HG02571 (cell line): Measurements from ENCODE around the gene QDPR.
"Not testable (repeated sequence)": the region's sequence is repeated elsewhere in the genome, so short reads cannot be mapped to it uniquely, and the experiment has no call there.

Source experiments
- ATAC-seq: cut with Tn5 transposase; IDR thresholded peaks from one replicate; pipeline ENCODE4 v1.9.1; 2021; ENCODE audit warnings: mild to moderate bottlenecking, moderate library complexity; ENCODE audit not compliant: unreplicated experiment

Gene QDPR

DNA sequence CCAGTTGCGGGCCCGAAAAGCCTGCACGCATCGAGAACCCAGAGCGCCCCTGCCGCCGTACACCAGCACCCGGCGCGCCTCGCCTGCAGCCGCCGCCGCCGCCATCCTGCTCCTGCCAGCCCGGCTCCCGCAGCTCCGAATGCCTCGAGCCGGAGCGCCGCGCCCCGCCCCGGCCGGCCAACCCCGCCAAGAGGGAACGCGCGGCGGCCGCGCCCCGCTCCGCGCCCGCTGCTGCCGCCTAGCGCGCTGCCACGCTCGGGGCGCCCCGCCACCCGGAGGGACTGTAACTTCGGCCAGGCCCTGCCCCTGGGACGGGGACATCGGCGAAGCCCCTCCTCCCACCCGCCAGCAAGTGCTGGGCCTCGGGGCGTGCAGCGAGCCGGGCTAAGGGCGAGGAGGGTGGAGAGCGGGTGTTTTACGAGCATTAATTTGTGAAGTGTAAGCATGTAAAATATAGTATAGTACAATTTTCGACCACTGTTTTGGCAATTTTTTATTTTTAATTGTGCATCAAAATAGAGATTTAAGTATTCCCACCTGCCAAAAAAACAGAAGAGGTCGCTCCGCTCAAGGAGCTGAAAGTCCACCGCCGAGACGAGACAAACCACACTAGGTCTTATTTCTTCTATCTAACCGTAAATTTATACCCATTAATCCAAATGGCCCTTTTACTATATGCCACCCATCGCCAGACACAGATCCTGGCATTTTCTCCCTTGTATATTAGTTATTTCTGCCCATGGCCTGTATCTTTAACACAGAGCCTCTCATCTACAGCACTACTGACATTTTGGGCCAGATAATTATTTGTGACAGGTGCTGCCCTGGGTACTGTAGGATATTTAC is at the start of gene QDPR:
Gene QDPR, minus strand, starts transcription at position 141 of the 846 bp plus-strand sequence. Its CDS starts 36 bp downstream, at position 105.
- ATAC-seq: peak; percentile 96

DNA sequence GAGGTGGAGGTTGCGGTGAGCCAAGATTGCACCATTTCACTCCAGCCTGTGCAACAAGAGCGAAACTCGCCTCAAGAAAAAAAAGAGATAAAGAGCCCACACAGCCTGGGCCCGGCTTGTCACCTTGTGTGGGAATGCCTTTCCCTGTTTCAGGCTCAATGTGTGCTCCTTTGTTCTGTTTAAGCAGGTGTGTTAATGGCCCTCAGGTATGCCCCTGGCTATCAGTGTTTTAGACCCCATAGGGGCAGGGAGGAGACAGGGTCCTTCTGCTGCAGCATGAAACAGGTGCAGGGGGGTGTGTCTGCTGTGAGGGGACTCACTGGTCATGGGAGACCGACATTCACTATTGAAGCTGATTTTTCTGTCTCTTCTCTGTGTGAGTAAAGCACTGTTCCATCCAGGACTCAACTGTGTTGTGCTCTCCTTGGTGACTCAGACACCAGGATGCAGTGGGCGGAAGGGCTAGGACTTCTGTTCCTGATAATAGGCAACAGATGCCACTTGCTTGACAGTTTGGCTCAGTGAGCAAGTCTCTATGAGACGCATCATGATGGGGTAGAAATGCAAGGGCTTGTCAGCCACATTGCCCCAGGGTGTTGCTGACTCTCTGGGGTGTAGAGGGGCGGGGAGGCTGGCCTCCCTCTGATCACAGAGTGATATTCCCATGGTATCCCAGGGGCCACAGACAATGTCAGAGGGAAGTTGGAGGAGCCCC is 49.5 kb upstream of the QDPR start:
- no peak for ATAC-seq

DNA sequence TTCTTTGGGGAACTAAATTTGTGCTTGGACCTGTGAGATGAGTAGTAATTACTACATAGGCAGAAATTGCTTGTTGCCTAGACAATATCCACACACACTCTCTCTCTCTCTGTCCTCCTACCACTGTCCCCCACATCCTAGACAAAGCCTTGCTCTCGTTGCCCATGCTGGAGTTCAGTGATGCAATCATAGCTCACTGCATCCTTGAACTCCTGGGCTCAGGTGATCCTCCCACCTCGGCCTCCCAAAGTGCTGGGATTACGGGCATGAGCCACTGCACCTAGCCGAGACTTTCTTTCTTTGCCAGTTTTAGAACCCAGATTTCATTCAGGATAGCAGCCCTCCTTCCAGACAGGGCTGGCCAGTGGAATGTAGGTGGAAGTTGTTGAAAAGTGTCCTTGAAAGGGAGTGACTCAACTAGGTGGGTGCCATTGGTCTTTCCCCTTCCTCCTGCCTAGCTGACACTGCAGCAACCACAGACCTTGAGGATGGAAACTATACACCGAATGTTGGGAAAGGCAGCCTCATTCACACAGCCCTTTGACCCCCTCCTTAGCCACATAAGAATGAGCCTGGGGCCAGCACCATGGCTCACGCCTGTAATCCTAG is 48.3 kb upstream of the QDPR start:
- ATAC-seq: no peak

GRCh38 chr4:17559709-17560048 is 47.8 kb upstream of the QDPR start:
- no peak for ATAC-seq

GRCh38 chr4:17558941-17559708 is 47.2 kb upstream of the QDPR start:
- ATAC-seq: no peak

GRCh38 chr4:17557880-17558279 is 46.0 kb upstream of the QDPR start:
- no peak for ATAC-seq

DNA sequence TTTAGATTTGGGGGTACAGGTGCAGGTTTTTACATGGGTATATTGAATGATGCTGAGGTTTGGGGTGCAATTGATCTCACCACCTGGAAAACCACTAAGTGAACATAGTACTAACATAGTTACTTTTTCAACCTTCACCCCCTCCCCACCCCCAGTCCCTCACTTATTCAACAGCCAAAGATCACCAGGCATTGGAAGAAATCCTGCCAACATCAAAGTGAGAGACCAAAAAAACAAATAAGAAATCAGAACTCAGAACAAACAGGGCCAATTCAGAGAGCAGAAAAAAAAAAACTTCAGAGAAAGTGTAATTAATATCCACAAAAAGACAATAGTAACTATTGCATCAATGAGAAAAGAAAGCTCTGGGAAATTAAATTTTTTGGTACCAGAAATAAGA is 44.6 kb upstream of the QDPR start:
- no peak for ATAC-seq

GRCh38 chr4:17554568-17554967 is 42.7 kb upstream of the QDPR start:
- no peak for ATAC-seq

DNA sequence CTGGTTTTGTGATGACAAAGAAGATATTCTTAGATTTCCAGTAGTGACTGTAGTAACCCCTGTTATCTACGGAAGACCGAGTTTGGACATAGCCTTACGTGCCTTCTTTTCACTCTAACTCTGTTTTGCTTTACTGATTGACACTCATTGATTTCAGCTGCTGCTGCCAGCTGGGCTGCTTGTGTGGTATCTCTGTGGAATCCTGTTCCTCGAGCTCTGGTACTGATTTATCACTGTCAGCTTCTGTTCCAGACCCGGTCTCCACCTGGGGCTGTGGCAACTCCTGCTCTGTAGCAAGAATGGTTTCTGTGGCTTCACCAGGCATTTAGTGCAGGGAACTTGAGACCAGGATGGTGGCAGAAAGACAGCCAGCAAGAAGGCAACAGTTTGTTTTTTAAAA is 40.5 kb upstream of the QDPR start:
- ATAC-seq: no peak

DNA sequence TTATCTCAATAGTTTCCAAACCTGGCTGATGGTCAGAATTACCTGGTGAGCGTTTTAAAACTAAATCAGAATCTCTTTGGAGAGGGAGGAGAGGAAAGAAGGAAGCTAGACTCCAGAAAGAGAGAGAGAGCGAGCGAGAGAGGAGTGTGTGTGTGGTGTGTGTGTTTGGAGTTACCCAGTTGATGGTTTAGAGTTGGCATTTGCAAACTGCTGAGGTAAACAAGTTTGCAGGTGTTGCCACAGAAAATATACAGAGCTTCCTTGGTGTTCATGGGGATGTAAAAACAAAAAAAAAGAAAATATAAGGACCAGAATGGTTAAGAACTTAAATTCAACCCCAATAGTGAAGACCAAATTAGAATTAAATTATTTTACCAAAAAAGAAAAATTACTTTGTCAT is 38.7 kb upstream of the QDPR start:
- no peak for ATAC-seq

GRCh38 chr4:17546678-17547077 is 34.8 kb upstream of the QDPR start:
- ATAC-seq: no peak

GRCh38 chr4:17546222-17546621 is 34.3 kb upstream of the QDPR start:
- no peak for ATAC-seq

DNA sequence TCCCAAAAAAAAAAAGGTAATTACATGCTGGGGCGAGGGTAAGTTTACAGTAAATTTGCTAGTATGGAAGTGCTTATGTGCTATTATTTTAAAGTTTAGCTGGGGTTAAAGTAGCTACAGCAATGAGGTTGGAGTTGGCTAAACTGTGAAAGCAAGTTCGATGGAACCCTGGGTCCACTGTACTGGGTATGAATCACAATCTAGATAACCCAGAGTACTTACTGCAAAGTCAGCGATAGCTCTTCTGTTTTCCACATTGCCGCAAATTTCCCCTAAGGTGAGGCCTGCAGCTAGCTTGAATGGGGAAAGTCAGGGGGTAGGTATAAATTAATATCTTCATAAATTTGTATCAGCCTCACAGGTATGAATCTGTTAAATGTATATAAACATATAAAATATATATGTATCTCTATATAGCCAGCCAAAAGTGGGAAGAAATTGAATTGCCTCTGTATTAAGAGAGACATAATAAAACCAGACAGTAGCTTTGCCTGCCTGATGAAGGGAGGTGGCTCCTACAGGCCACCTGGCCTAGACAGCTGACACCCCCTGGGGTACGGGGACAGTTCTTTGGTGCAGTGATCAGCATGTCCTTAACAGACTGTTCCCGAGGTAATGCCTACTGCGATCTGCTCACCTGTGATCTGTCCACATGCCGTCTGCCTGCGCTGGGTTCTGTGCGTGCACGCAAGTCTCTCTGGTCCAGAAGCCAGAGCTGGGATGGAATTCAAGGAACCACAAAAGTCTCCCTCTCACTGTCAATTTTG is 33.7 kb upstream of the QDPR start:
- ATAC-seq: no peak

- no peak for ATAC-seq
Observed at GRCh38 chr4:17544831-17545234, 32.9 kb upstream of the QDPR start.

DNA sequence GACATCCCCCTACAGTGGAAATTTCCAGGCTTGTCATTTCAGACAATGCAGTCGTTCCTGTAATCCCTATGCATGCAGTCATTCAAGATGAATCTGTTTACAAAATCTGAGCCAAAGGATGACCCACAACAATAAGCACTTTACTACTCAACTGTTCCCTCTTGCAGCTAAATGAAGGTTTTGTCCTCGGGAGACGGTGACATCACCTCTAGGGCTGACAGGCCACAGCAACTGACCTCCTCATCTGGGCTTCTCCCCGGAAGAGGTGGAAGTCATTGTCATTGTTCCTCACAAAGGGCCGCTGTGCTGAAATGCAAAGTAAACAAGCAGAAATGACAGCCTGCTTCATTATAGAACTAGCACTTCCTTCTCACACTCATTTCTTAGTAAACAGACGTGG is 32.3 kb upstream of the QDPR start:
- no peak for ATAC-seq

- ATAC-seq: not testable (repeated sequence)
Observed at GRCh38 chr4:17537060-17537459, 25.2 kb upstream of the QDPR start.

GRCh38 chr4:17535906-17536305 is 24.0 kb upstream of the QDPR start:
- ATAC-seq: no peak

GRCh38 chr4:17535242-17535641 is 23.4 kb upstream of the QDPR start:
- no peak for ATAC-seq

DNA sequence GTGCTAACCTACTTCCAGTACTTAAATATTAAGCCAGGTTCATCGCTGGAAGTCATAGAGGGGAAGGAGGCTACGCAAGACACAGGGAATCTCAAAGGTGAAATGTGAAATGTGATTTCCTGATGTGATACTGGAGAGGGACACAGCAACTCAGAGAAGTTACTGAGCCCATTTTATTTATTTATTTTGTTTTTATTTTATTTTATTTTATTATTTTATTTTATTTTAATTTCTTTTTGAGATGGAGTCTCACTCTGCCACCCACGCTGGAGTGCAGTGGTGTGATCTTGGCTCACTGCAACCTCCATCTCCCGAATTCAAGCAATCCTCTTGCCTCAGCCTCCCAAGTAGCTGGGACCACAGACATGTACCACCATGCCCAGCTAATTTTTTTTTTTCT is 22.8 kb upstream of the QDPR start:
- no peak for ATAC-seq

DNA sequence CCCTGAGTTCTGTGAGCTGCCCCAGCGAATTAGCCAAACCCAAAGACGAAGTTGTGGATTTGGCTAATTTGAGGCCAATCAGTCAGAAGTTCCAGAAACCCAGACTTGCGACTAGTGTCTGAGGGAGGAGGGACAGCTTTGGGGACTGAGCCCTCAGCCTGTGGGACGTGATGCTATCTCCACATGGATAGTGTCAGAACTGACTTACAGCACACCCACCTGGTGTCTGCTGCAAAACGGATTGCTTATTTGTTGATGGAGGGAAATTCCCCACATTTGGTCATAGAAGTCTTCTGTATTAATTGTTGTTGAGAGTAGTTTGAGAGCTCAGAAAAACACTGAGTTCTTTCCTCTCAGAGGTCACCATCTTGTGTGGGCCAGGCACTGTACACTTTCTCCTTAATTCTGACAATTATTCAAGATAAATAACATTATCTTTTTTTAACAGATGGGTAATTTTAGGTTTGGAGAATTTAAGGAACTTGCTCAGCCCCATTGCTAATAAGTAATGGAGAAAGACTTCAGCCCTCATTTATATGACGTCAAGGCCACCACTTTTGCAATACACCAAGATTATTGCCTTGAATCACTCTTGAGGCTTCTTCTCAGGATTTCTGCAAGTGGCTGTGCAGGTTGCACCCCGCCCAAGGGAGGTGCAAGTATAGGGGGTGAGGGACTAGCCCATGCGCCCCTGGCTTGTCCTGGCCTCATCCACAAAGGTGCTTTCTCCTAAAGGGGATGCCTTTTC is 19.8 kb upstream of the QDPR start:
- ATAC-seq: no peak
